Mesendoderm (in vitro differentiated cells): ENCODE results near the gene C19orf73.
"Not testable (repeated sequence)": the region's sequence is repeated elsewhere in the genome, so short reads cannot be mapped to it uniquely, and the experiment has no call there.

Experiments used
- DNase-seq: peaks from one replicate; pipeline ENCODE4 v3.0.0; 2013
- H2AK5ac ChIP-seq: 2 replicates; pipeline ENCODE4 v1.6.1; 2013; ENCODE audit warnings: low read length, inconsistent platforms
- H2BK120ac ChIP-seq: 2 replicates; pipeline ENCODE4 v1.6.1; 2013; ENCODE audit warnings: low read depth, mild to moderate bottlenecking, low read length, moderate library complexity, mixed read lengths
- H2BK15ac ChIP-seq: replicated peaks from 2 replicates; pipeline ENCODE4 v1.6.1; 2013; ENCODE audit warnings: low read depth, mild to moderate bottlenecking, moderate library complexity
- H2BK5ac ChIP-seq: 2 replicates; pipeline ENCODE4 v1.6.1; 2013; ENCODE audit warnings: low read length, inconsistent platforms
- H3K18ac ChIP-seq: 2 replicates; pipeline ENCODE4 v1.6.1; 2013; ENCODE audit warnings: mild to moderate bottlenecking, low read length, mixed read lengths
- H3K23ac ChIP-seq: one replicate; pipeline ENCODE4 v1.6.1; 2013; ENCODE audit warnings: low read length
- H3K27ac ChIP-seq: 2 replicates; pipeline ENCODE4 v1.5.1; 2013; ENCODE audit warnings: low read depth, mild to moderate bottlenecking, inconsistent platforms, low read length, moderate library complexity
- H3K27me3 ChIP-seq: 2 replicates; pipeline ENCODE4 v1.6.1; 2013; ENCODE audit warnings: low read length, control low read depth, mild to moderate bottlenecking, inconsistent platforms; ENCODE audit not compliant: insufficient read depth, poor library complexity
- H3K36me3 ChIP-seq: 2 replicates; pipeline ENCODE4 v1.6.1; 2013; ENCODE audit warnings: low read length, inconsistent platforms; ENCODE audit not compliant: control insufficient read depth, insufficient read depth
- H3K4ac ChIP-seq: one replicate; pipeline ENCODE4 v1.6.1; 2013; ENCODE audit warnings: low read depth, mild to moderate bottlenecking, low read length, moderate library complexity
- H3K4me1 ChIP-seq: 2 replicates; pipeline ENCODE4 v1.6.1; 2013; ENCODE audit warnings: low read depth, low read length, inconsistent platforms; ENCODE audit not compliant: control insufficient read depth
- H3K4me2 ChIP-seq: 2 replicates; pipeline ENCODE4 v1.6.1; 2013; ENCODE audit warnings: low read length
- H3K4me3 ChIP-seq: 2 replicates; pipeline ENCODE4 v1.5.1; 2013; ENCODE audit warnings: mild to moderate bottlenecking, low read length
- H3K56ac ChIP-seq: one replicate; pipeline ENCODE4 v1.6.1; 2013; ENCODE audit warnings: low read length
- H3K79me1 ChIP-seq: 2 replicates; pipeline ENCODE4 v1.6.1; 2013; ENCODE audit warnings: low read length, inconsistent platforms
- H3K79me2 ChIP-seq: 2 replicates; pipeline ENCODE4 v1.6.1; 2013; ENCODE audit warnings: mild to moderate bottlenecking, low read length; ENCODE audit not compliant: control insufficient read depth, insufficient read depth
- H3K9ac ChIP-seq: 2 replicates; pipeline ENCODE4 v1.6.1; 2013; ENCODE audit warnings: low read length, inconsistent platforms
- H4K5ac ChIP-seq: one replicate; pipeline ENCODE4 v1.6.1; 2013; ENCODE audit warnings: low read length
- H4K8ac ChIP-seq: one replicate; pipeline ENCODE4 v1.6.1; 2013; ENCODE audit warnings: low read depth, mild to moderate bottlenecking, control low read depth, low read length, moderate library complexity
- WGBS: extraction: QIAGEN DNeasy Blood & Tissue Kit; methylation state at CpG from one replicate; pipeline ENCODE4 v1.1.7; 2013; ENCODE audit warnings: low lambda C conversion rate, missing lambda C conversion rate; ENCODE audit not compliant: insufficient coverage; ENCODE audit errors: extremely low coverage; 5-methylcytosine and 5-hydroxymethylcytosine counted together

Gene C19orf73

DNA sequence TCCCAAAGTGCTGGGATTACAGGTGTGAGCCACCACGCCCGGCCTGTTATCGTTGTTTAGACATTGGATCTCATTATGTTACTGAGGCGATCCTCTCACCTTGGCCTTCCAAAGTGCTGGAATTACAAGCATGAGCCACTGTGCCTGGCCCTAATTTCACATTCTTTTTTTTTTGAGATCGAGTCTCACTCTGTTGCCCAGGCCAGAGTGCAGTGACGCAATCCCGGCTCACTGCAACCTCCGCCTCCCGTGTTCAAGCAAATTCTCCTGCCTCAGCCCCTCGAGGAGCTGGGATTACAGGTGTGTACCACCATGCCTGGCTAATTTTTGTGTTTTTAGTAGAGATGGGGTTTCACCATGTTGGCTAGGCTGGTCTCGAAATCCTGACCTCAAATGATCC lies 4.3 kb upstream of the C19orf73 start:
- H3K4ac ChIP-seq, H3K27me3 ChIP-seq, H4K5ac ChIP-seq, H3K79me2 ChIP-seq, H3K9ac ChIP-seq, H3K56ac ChIP-seq, H3K27ac ChIP-seq, H3K4me2 ChIP-seq, H3K36me3 ChIP-seq, H3K23ac ChIP-seq, H4K8ac ChIP-seq, H2BK5ac ChIP-seq, H2BK120ac ChIP-seq, H2BK15ac ChIP-seq, H3K18ac ChIP-seq, H3K4me1 ChIP-seq, H3K4me3 ChIP-seq, H3K79me1 ChIP-seq, H2AK5ac ChIP-seq, DNase-seq: not testable (repeated sequence)
- no CpG with 5 or more reads among the region's 11 CpGs for WGBS

DNA sequence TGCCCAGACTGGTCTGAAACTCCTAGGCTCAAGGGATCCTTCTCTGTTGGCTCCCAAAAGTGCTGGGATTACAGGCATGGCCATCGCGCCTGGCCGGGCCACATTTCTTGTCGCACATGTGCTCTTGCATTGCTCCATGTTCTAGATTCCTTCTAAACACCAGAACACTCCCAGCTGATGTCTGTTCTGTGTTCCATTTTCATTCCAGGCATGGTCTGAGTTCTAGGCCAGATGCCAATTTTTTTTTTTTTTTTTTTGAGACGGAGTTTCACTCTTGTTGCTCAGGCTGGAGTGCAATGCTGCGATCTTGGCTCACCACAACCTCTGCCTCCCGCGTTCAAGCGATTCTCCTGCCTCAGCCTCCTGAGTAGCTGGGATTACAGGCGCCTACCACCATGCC lies 2.9 kb upstream of the C19orf73 start:
- H2BK5ac ChIP-seq, DNase-seq, H2BK15ac ChIP-seq, H4K5ac ChIP-seq, H3K36me3 ChIP-seq, H3K4me1 ChIP-seq, H3K4ac ChIP-seq, H3K79me2 ChIP-seq, H3K18ac ChIP-seq, H3K56ac ChIP-seq, H4K8ac ChIP-seq, H3K27me3 ChIP-seq, H3K4me2 ChIP-seq, H3K4me3 ChIP-seq, H3K23ac ChIP-seq, H3K9ac ChIP-seq, H3K27ac ChIP-seq, H2AK5ac ChIP-seq, H3K79me1 ChIP-seq, H2BK120ac ChIP-seq: not testable (repeated sequence)
- no CpG with 5 or more reads among the region's 10 CpGs for WGBS

DNA sequence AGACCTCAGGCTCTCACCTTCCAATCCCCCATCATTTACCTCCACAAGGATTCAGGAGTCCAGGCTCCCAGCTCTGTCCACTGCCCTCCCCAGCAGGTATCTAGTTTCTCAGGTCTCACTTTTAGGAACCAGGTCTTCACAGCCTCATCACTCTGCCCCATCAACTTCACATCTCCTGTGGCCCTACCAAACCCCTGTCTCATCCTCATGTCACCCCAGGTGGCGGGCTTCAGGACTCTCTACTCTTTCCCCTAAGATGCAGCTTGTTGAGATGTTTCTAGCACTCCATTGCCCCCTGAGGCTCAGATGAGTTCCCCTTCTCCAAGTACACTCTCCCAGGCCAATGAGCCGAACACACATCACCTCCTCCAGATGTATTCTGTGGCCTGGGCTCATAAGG lies 1.9 kb upstream of the C19orf73 start:
- WGBS: no CpG with 5 or more reads among the region's 2 CpGs
- no peak overlapping the region for H4K8ac ChIP-seq
- no peak overlapping the region for H3K4me3 ChIP-seq
- no peak overlapping the region for H2BK15ac ChIP-seq
- H3K27me3 ChIP-seq: peaks cover 7% of the 10 kb centered on the region
- H3K23ac ChIP-seq: no peak overlapping the region
- H3K9ac ChIP-seq: no peak overlapping the region
- H4K5ac ChIP-seq: no peak overlapping the region
- no peaks in the 10 kb centered on the region for H3K4me1 ChIP-seq
- H2AK5ac ChIP-seq: no peak overlapping the region
- no peak overlapping the region for H3K56ac ChIP-seq
- DNase-seq: no peak
- no peak overlapping the region for H3K27ac ChIP-seq
- no peak overlapping the region for H3K4me2 ChIP-seq
- no peak overlapping the region for H3K4ac ChIP-seq
- H3K18ac ChIP-seq: no peak overlapping the region
- no peaks in the 10 kb centered on the region for H3K79me2 ChIP-seq
- H3K36me3 ChIP-seq: no peaks in the 10 kb centered on the region
- no peaks in the 10 kb centered on the region for H3K79me1 ChIP-seq
- no peak overlapping the region for H2BK5ac ChIP-seq
- H2BK120ac ChIP-seq: no peak overlapping the region

DNA sequence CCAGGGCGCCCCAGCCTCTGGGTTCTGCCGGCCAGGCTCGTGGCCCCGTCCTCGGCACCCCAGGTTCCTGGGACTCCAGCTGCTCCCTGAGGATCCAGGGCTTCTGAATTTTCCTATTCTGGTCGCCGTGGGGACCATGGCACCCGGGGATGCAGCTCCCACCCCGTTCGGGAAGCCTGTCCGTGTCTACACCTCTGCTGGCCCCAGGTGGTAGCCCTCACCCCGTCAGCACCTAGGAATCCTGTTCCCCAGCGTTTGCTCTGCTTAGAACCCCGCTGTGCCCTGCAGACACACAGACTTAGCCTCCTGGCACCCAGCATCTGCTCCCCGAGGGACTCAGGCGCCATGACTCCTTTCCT lies 1.4 kb upstream of the C19orf73 start:
- no peak overlapping the region for H3K23ac ChIP-seq
- no peaks in the 10 kb centered on the region for H3K79me1 ChIP-seq
- H3K79me2 ChIP-seq: no peaks in the 10 kb centered on the region
- H3K27ac ChIP-seq: no peak overlapping the region
- DNase-seq: no peak
- no peak overlapping the region for H3K9ac ChIP-seq
- H2BK120ac ChIP-seq: no peak overlapping the region
- no peak overlapping the region for H2BK5ac ChIP-seq
- no peak overlapping the region for H3K4me2 ChIP-seq
- no peak overlapping the region for H4K8ac ChIP-seq
- WGBS: no CpG with 5 or more reads among the region's 16 CpGs
- H2BK15ac ChIP-seq: no peak overlapping the region
- peaks cover 7% of the 10 kb centered on the region for H3K27me3 ChIP-seq
- H3K4me3 ChIP-seq: no peak overlapping the region
- H3K4ac ChIP-seq: no peak overlapping the region
- no peak overlapping the region for H2AK5ac ChIP-seq
- no peak overlapping the region for H4K5ac ChIP-seq
- no peaks in the 10 kb centered on the region for H3K4me1 ChIP-seq
- H3K56ac ChIP-seq: no peak overlapping the region
- H3K18ac ChIP-seq: no peak overlapping the region
- H3K36me3 ChIP-seq: no peaks in the 10 kb centered on the region

DNA sequence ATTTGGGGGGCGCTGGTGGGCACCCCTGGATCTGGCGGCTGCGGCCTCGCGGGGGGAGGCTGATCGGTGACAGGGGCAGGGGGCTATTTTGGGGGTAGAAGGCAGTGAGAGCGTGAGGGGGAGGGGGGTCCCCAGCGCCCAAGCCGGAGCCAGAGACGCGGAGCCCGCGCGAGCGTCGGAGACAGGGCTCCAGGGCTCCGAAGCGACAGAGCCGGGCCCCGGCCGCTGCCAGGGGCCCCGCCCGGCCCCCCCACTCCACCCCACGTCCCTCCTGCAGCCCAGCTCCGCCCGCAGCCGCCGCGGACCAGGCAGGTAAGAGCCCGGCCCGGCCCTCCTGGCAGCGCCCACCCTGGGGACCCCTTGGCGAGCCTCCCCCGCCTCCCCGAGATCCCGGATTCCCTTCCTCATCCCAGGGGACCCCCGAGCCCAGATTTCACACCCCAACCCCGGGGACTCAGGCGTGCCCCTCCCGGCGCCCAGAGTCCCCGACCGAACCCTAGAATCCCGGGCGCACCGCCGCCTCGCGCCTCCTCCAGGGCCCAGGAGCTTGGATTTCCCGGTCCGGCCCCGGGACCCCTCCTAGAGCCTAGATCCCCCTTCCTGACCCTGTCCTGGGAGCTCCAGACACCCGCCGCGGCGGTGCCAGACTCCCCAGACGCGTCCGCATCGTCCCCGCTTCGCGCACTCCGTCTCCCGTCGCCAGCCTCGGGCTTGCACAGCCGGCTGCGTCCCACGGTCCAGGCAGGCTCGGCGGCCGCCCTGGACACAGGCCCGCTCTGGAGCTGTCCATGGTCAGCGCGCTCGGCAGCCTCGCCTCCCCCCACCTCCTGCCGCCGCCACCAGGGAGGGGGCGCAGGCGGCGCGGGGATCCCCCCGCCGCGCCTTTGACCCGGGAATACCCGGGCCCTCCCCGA lies 725 bp upstream of the C19orf73 start, which contains the start of gene PPFIA3:
PPFIA3 (plus strand) TSS at position 134 of the 914 bp plus-strand sequence. CDS start 8,330 bp downstream, outside the sequence.
- peak within 1 kb of the TSS; percentile 64 for H3K4me3 ChIP-seq
- H2BK15ac ChIP-seq: no peak within 1 kb of the TSS
- H3K23ac ChIP-seq: no peak within 1 kb of the TSS
- H4K8ac ChIP-seq: no peak within 1 kb of the TSS
- peak within 1 kb of the TSS; percentile 15 for H3K27ac ChIP-seq
- H3K79me2 ChIP-seq: no peaks in the 10 kb centered on the region
- peak within 1 kb of the TSS; percentile 75 for H3K4ac ChIP-seq
- no peak within 1 kb of the TSS for H2AK5ac ChIP-seq
- peak within 1 kb of the TSS; percentile 87 for H3K9ac ChIP-seq
- peak; percentile 57 for DNase-seq
- peak within 1 kb of the TSS; percentile 55 for H2BK5ac ChIP-seq
- no peak within 1 kb of the TSS for H2BK120ac ChIP-seq
- no CpG with 5 or more reads among the region's 90 CpGs for WGBS
- H3K4me2 ChIP-seq: peak within 1 kb of the TSS; percentile 55
- H3K4me1 ChIP-seq: no peaks in the 10 kb centered on the region
- peaks cover 7% of the 10 kb centered on the region for H3K27me3 ChIP-seq
- H4K5ac ChIP-seq: no peak within 1 kb of the TSS
- peak within 1 kb of the TSS; percentile 81 for H3K18ac ChIP-seq
- H3K56ac ChIP-seq: peak within 1 kb of the TSS; percentile 93
- no peaks in the 10 kb centered on the region for H3K79me1 ChIP-seq
- H3K36me3 ChIP-seq: no peaks in the 10 kb centered on the region
